NT2/D1 (cell line): ENCODE measurements around the gene NLE1.
"Not testable (repeated sequence)": the region's sequence is repeated elsewhere in the genome, so short reads cannot be mapped to it uniquely, and the experiment has no call there.

Experiments used
- DNase-seq: peaks from one replicate; pipeline ENCODE4 v3.0.0-alpha.2; 2011; ENCODE audit warnings: low read depth, low spot score
- H3K27me3 ChIP-seq: 2 replicates; pipeline ENCODE4 v1.6.0; 2011; ENCODE audit warnings: mild to moderate bottlenecking; ENCODE audit not compliant: insufficient read length, insufficient read depth
- H3K36me3 ChIP-seq: 2 replicates; pipeline ENCODE4 v1.6.1; 2011; ENCODE audit warnings: mild to moderate bottlenecking, low read length, mixed read lengths; ENCODE audit not compliant: insufficient read depth, insufficient read length
- H3K4me1 ChIP-seq: 2 replicates; pipeline ENCODE4 v1.5.1; 2011; ENCODE audit not compliant: insufficient read depth, insufficient read length
- H3K4me3 ChIP-seq: 2 replicates; pipeline ENCODE4 v1.5.1; 2011; ENCODE audit warnings: low read depth; ENCODE audit not compliant: insufficient read length
- H3K9ac ChIP-seq: 2 replicates; pipeline ENCODE4 v1.6.0; 2011; ENCODE audit warnings: low read depth; ENCODE audit not compliant: insufficient read length
- H3K9me3 ChIP-seq: 2 replicates; pipeline ENCODE4 v1.5.1; 2011; ENCODE audit warnings: mild to moderate bottlenecking, low read length; ENCODE audit not compliant: insufficient read depth
- SUZ12 ChIP-seq: IDR thresholded peaks from 2 replicates; pipeline ENCODE4 v1.6.1; 2011; ENCODE audit not compliant: insufficient read length, insufficient read depth; ENCODE audit errors: extremely low read depth
- YY1 ChIP-seq: IDR thresholded peaks from 2 replicates; pipeline ENCODE4 v1.6.1; 2011; ENCODE audit not compliant: insufficient read length, insufficient read depth
- ZNF274 ChIP-seq: IDR thresholded peaks from 2 replicates; pipeline ENCODE4 v1.6.1; 2011; ENCODE audit warnings: mild to moderate bottlenecking, low read depth, low read length

NLE1 gene

DNA sequence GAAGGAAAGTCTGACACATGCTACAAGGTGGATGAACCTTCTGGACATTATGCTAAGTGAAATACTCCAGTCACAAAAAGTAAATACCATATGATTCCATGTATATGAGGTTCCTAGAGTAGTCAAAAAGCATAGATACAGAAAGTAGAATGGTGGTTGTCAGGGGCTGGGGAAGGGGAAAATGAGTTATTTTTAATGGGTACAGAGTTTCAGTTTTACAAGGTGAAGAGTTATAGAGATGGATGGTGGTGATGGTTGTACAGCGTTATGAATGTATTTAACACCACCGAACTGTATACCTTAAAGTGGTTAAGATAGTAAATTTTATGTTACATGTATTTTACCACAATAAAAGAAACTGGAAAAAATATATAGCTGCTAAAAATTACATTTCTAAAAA lies 40.4 kb downstream of the NLE1 start:
- Histone ChIP-seq H3K9me3 (no peaks in the 10 kb centered on the region), H3K27me3 (no peaks in the 10 kb centered on the region), H3K4me1 (no peaks in the 10 kb centered on the region), H3K9ac (no peak overlapping the region), H3K36me3 (peaks cover 48% of the 10 kb centered on the region), H3K4me3 (no peak overlapping the region)
- no peak for DNase-seq
- TF ChIP-seq YY1 (no peak), ZNF274 (no peak), SUZ12 (no peak)

DNA sequence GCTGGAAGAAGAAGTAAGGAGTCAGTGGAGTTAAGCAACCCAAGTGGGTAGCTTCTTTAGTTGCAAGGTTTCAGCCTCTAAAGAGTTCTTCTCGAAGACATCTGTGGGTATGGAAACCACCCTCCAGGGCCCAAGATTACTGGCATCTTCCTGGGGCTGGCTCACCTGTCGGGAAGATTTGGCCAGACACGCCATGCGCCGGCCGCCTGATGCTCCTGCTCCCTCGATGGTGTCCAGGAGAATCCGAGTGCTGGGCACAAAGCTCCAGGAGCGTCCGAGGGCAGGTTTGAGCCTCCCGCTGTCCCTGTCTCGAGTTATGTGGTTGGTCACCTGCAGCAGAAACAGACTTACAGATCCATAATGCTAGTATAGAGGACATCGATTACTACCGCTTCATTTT lies 41.1 kb downstream of the NLE1 start:
- H3K4me3 ChIP-seq = no peak overlapping the region
- no peaks in the 10 kb centered on the region for H3K4me1 ChIP-seq
- peaks cover 46% of the 10 kb centered on the region for H3K36me3 ChIP-seq
- no peaks in the 10 kb centered on the region for H3K27me3 ChIP-seq
- H3K9me3 ChIP-seq = no peaks in the 10 kb centered on the region
- H3K9ac ChIP-seq = no peak overlapping the region
- no peak for TF ChIP-seq SUZ12
- no peak for TF ChIP-seq ZNF274
- no peak for TF ChIP-seq YY1
- no peak for DNase-seq

DNA sequence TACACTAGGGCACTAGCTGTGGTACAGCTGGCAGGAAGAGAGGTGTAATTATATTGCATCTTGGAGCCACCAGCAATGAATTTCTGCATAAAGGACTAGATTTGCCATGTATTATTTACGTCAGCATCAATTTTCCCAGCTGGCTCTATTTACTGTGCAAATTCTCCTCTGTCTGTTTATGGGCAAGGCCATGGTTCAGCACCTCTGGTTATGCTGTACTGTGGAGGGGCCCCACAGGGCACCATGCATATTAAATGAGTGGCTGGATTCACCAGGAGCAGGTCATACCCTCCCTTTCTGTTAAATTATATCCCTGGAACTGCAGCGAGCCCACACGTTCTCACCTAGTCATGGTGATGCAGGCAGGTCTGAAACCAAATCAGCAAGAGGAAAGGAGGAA lies 42.2 kb downstream of the NLE1 start:
- no peak overlapping the region for H3K4me3 ChIP-seq
- TF ChIP-seq ZNF274 = no peak
- no peak for TF ChIP-seq YY1
- TF ChIP-seq SUZ12 = no peak
- no peaks in the 10 kb centered on the region for H3K27me3 ChIP-seq
- H3K36me3 ChIP-seq = peaks cover 36% of the 10 kb centered on the region
- H3K9me3 ChIP-seq = no peaks in the 10 kb centered on the region
- no peaks in the 10 kb centered on the region for H3K4me1 ChIP-seq
- no peak for DNase-seq
- H3K9ac ChIP-seq = no peak overlapping the region

DNA sequence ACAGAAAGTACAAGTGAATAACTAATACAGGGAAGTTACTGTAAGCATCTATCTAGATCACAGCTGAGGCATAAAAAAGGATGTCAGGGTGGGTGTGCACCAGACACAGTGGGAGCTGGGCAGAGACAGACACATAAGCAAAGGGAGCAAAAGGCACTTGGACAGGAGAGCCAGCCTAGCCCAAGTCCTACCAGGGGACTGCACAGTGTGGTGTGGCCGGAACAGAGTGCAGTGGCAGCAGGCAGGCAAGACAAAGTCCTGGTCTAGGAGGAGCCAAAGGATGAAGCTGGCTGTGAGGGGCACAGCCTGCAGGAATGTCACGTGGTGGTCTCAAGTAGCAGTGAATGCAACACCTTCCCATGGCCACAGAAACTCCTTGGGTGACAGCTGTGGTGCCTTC lies 44.3 kb downstream of the NLE1 start:
- no peaks in the 10 kb centered on the region for H3K9me3 ChIP-seq
- H3K4me1 ChIP-seq = no peaks in the 10 kb centered on the region
- DNase-seq = no peak
- no peak overlapping the region for H3K9ac ChIP-seq
- H3K27me3 ChIP-seq = no peaks in the 10 kb centered on the region
- no peak overlapping the region for H3K4me3 ChIP-seq
- peaks cover 26% of the 10 kb centered on the region for H3K36me3 ChIP-seq
- no peak for TF ChIP-seq YY1
- no peak for TF ChIP-seq ZNF274
- TF ChIP-seq SUZ12 = no peak

DNA sequence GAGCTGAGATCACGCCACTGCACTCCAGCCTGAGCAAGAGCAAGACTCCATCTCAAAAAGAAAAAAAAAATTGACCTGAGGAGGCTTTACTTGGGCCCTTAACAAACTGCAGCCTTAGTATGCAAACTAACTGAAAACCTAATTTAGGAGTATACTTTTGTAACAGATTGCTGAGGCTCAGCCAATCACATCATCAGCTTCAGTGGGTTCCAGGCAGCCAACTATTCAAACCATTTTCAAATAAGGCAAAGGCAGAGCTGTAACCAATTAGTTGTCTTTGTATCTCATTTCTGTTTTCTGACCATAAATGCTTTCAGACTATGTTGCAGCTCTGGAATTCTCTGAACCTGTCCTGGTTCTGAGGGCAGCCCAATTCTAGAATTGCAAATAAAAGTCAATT lies 46.4 kb downstream of the NLE1 start:
- peaks cover 15% of the 10 kb centered on the region for H3K36me3 ChIP-seq
- no peak for DNase-seq
- no peaks in the 10 kb centered on the region for H3K27me3 ChIP-seq
- H3K4me1 ChIP-seq = no peaks in the 10 kb centered on the region
- no peak overlapping the region for H3K9ac ChIP-seq
- H3K9me3 ChIP-seq = no peaks in the 10 kb centered on the region
- no peak overlapping the region for H3K4me3 ChIP-seq
- no peak for TF ChIP-seq SUZ12
- TF ChIP-seq ZNF274 = no peak
- TF ChIP-seq YY1 = no peak

DNA sequence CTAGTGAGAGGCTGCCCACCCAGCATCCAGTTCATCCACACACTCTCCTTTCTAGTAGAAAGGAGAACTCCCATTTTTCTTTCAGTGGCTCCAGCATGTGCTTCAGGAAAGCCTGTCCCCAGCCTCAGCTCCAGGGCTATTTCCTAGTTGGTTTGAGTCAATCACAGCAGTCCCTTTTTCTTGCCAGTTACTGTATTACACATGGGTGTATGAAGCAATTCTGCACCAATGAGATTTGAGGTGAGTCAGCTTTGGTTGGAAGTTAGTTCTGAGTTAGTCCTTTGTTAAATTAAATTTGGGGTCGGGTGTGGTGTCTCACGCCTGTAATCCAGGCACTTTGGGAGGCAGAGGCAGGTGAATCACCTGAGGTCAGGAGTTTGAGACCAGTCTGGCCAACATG lies 47.2 kb downstream of the NLE1 start:
- Histone ChIP-seq H3K4me1 (no peaks in the 10 kb centered on the region), H3K4me3 (no peak overlapping the region), H3K27me3 (no peaks in the 10 kb centered on the region), H3K9me3 (no peaks in the 10 kb centered on the region), H3K36me3 (peaks cover 7% of the 10 kb centered on the region), H3K9ac (no peak overlapping the region)
- no peak for DNase-seq
- TF ChIP-seq YY1 (no peak), SUZ12 (no peak), ZNF274 (no peak)

DNA sequence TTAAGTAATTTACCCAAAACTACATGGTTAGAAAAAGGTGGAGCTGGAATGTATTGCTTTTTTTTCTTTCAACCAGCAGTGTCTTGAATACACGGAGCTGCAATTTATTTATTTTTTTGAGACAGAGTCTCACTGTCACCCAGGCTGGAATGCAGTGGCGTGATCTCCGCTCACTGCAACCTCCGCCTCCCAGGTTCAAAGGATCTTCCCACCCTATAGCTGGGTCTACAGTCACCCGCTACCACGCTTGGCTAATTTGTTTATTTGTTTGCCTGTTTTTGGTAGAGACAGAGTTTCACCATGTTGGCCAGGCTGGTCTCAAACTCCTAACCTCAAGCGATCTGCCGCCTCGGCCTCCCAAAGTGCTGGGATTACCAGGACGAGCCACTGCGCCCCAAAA lies 51.4 kb downstream of the NLE1 start:
- not testable (repeated sequence) for H3K9ac ChIP-seq, DNase-seq, H3K36me3 ChIP-seq, H3K4me3 ChIP-seq, H3K9me3 ChIP-seq, H3K27me3 ChIP-seq, H3K4me1 ChIP-seq
